Activated CD8-positive, alpha-beta memory T cell treated with anti-CD3 and anti-CD28 coated beads, Interleukin-2, amount 50 U/mL, for 4 hours (primary cell): ENCODE measurements around the gene KIF5A.

Experiments
- DNase-seq: peaks from one replicate; pipeline ENCODE4 v3.0.0-alpha.2; 2020

KIF5A gene

DNA sequence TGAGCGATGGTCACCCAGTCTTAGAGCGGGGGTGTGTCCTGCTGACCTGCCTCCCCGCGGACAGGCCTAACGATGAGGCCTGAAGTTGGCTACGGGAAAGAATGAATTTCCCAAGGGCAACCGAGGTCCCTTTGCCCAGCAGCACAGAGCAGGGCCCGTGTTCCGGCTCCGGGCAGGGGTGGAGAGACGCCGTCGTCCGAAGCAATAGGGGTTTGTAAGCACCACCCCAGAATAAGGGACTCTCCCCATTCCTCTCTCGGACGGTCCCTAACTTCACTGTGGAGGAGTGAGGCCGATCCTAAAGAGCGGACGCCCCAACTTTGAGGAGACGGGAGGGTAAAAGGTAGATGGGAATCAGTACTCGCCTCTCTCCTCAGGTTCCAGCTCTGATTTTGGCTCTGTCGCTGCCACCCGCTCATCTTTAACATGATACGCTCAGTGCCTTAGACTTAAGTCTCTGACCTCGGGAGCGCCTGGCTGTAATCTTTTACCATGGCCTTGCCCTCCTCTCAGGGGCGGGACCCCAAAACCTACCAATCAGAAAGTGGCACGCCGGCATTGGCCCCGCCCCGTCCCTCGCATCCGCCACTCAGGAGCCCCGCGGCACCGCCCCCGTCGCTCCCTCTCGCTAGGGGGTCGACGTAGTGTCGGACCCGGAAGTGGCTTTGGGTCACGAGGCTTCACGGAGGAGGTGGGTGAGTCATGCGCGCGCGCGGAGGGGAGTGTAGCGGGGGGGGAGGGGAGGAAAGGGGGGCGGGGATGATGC is 29.6 kb upstream of the KIF5A start, which contains the start of gene DDIT3:
DDIT3 (minus strand) TSS at position 462 of the 766 bp plus-strand sequence. CDS start 3,108 bp downstream, outside the sequence.
- peak; percentile 99 for DNase-seq

DNA sequence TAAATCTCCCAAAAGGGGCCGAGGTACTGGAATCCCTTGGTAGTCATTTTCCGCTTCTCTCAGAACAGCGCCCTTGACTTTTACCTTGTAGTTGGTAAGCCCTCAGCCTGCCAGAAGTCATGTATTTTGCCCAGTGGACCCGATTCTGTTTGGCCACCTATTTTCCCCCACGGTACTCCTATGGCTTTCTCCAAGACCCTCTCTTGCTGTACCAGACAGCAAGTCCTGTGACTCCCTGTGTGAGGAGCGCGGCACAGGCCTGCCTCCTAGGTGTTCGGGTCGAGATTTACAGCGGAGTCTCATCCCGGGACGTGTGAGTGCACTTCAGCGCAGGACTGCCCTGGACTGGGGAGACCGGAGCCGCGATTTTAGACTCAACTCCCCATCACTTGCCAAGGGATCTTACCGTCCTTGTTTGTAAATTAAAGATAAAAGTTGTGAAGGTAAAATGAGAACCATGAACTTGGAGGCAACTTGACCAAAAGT is 28.3 kb upstream of the KIF5A start:
- peak; percentile 27 for DNase-seq

DNA sequence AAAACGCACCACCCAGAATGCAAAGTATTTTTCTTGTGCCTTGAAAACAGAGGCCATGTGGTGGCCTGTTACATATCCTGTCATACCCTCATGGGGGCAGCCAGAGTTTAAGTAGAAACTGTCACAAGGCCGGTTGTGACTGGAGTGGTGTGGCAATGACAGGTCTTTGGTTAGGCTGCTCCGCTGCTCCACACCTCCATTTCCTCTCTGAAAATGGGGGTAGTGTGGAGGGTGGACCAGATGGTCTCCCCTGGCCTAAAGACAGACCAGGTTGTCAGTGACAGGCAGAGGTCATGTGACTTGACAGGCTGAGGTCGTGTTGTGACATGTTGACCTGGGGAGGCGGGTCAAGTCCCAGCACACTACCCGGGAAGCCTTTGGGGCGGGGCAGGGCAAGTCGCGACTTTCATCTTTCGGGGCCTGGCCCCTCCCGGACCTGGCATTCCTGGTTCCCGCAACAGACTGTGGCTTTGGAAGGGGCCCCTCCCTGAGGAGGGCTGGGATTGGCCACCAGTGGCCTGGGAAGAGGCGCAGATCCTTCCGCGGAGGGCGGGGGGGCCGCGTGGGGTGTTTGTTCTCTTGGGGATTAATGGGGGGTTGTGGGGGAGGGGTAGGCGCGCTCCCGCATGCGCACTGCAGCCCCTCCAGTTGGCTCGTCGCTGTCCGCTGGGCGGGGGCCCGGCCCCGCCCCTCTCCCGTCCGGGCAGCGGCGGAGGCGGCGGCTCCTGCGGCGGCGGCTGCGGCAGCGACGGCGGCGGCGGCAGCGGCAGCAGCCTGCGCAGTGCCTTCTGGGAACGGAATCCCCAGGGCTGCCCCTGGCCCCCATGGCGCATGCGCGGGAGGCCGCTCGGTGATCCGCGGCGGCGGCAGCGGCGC is 27.6 kb upstream of the KIF5A start, which contains the start of gene MBD6:
MBD6 (plus strand) TSS at position 814 of the 876 bp plus-strand sequence. CDS start 1,480 bp downstream, outside the sequence.
- DNase-seq, result peak; percentile 88

DNA sequence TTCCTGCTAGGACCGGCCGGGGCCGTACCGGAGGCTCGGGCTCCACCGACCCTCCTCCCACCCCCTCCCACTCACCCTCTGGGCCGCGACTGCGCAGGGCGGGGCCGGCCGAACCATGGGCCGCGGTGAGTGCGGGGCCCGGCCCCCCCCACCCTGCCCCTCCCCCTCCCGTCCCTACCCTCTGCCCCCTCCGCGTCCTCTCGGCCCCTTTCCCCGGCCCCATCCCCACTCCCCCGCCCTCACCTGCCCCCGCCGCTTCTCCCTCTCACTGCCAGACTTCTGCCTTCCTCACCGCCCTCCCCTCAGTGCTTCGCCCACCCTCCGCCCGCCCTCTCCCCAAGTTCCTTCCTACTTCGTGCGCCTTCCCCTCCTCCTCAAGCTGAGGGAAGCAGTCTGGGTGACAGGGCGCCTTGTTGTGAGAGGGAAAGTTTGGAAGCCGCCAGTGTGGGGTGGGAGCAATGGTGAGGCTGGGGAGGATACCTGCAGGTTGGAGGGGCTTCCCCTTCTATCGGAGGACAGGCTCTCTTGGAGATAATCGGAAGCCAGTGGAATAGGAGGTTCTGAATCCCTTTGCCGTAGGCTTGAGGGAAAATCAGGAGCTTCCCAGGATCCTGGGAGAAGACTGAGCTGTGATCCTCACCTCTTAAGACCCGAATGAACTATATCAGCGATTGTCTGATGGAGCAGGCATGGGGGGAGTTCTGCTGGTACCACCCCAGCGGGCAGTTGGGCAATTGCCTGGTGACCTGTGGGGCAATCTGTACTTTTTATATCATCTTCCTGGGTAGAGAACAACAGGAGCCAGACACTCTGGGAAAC is 26.7 kb upstream of the KIF5A start:
- peak; percentile 51 for DNase-seq

DNA sequence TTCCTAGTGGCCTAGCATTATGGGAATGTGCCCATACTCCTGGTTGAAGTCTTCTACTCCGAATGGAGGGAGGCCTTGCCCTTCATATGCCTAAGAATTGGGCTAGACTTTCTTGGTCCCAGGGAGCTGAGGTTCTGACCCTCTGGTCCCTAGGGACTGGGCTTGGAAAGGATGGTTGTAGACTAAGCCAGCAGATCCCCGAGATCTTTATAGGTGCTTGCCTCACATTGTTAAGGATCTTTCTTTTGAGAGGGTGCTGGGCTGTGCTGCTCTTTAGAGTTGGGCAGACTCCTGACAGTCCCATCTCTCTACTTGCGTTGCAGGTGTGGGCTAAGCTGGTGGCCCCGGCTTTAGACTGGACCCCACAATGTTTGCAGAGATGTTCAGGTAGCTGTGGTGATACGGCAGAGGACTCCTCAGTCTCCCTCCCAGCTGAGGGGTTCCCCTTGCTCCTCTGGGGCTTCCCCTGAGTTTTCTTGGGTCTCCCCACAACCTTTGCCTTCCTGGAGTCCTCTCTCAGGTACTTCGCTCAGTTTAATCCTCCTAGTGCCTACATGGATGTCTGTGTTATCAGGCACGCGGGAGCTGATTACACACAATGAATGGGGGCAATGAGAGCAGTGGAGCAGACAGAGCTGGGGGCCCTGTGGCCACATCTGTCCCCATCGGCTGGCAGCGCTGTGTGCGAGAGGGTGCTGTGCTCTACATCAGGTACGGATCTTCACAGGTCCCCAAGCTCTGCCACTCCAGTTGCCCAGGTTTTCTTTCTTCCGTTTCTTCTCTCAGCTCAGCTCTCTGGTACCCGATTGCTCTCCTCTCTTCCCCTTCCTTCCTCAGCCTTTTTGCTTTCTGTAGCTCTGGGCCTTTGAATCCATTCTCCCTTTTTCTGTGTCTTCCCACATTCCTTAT is 25.9 kb upstream of the KIF5A start:
- no peak for DNase-seq

DNA sequence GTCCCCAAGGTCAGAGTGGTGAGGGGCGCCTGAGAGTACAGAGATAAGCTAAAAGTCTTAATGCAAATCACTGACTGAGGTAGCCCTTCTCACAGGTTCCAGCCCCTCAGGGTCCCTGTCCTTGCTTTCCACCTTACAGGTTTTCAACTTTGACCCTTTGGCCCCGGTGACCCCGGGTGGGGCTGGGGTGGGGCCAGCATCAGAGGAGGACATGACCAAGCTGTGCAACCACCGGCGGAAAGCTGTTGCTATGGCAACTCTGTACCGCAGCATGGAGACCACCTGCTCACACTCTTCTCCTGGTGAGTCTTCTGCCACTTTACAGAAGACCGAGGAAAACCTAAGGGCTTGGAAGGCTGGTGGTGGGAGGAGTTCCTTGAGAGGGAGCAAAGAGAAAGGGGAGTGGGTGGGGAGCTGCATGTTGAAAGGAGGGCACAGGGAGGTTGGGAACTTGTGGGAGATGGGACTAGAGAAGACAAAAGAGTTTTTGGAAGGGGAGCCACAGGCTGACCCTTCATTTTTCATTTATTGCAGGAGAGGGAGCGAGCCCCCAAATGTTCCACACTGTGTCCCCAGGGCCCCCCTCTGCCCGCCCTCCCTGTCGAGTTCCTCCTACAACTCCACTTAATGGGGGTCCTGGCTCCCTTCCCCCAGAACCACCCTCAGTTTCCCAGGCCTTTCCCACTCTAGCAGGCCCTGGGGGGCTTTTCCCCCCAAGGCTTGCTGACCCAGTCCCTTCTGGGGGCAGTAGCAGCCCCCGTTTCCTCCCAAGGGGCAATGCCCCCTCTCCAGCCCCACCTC is 24.8 kb upstream of the KIF5A start:
- no peak for DNase-seq

DNA sequence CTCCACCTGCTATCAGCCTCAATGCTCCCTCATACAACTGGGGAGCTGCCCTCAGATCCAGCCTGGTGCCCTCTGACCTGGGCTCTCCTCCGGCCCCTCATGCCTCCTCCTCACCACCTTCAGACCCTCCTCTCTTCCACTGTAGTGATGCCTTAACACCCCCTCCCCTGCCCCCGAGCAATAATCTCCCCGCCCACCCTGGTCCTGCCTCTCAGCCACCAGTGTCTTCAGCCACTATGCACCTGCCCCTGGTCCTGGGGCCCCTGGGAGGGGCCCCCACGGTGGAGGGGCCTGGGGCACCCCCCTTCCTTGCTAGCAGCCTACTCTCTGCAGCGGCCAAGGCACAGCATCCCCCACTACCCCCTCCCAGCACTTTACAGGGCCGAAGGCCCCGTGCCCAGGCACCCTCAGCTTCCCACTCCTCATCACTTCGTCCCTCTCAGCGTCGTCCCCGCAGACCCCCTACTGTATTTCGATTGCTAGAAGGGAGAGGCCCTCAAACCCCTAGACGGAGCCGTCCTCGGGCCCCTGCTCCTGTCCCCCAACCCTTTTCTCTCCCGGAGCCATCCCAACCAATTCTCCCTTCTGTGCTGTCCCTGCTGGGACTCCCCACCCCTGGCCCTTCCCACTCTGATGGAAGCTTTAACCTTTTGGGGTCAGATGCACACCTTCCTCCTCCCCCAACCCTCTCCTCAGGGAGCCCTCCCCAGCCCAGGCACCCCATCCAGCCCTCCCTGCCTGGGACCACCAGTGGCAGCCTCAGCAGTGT is 24.0 kb upstream of the KIF5A start:
- no peak for DNase-seq

DNA sequence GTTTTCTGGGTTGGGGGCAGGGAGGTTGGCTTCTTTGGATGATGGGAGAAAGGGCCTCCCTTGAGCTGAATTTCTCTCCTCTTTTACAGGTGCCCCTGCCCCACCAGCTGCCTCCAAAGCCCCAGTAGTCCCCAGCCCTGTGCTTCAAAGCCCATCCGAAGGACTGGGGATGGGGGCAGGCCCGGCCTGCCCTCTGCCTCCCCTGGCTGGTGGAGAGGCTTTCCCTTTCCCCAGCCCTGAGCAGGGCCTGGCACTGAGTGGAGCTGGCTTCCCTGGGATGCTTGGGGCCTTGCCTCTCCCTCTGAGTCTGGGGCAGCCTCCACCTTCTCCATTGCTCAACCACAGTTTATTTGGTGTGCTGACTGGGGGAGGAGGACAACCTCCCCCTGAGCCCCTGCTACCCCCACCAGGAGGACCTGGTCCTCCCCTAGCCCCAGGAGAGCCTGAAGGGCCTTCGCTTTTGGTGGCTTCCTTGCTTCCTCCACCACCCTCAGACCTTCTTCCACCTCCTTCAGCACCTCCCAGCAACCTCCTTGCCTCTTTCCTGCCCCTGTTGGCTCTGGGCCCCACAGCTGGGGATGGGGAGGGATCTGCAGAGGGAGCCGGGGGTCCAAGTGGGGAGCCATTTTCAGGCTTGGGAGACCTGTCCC is 23.2 kb upstream of the KIF5A start:
- DNase-seq, result no peak

DNA sequence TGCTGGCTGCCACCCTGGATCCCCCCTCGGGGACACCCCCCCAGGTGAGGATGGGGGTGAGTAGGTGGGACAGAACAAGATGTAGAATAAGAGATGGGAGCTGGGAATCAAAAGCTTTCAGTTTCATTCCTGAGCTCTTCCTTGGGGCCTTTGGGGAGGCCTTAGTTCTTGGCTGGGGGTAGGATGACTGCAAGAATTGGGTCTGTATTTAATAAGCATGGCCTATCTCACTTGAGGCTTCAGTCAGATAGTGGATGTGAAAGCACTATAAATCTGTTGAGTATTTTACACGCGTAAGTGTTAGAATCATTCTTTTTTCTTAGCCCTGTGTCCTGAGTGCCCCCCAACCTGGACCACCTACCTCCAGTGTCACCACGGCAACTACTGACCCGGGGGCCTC is 22.7 kb upstream of the KIF5A start:
- DNase-seq, result no peak

DNA sequence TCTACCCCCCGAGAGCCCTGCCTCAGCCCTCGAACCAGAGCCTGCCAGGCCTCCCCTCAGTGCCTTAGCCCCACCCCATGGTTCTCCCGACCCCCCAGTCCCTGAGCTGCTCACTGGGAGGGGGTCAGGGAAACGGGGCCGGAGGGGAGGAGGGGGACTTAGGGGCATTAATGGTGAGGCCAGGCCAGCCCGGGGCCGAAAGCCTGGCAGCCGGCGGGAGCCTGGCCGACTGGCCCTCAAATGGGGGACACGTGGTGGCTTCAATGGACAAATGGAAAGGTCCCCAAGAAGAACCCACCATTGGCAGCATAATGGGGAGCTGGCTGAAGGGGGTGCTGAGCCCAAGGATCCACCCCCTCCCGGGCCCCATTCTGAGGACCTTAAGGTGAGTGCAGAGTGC is 21.7 kb upstream of the KIF5A start:
- DNase-seq, result no peak

DNA sequence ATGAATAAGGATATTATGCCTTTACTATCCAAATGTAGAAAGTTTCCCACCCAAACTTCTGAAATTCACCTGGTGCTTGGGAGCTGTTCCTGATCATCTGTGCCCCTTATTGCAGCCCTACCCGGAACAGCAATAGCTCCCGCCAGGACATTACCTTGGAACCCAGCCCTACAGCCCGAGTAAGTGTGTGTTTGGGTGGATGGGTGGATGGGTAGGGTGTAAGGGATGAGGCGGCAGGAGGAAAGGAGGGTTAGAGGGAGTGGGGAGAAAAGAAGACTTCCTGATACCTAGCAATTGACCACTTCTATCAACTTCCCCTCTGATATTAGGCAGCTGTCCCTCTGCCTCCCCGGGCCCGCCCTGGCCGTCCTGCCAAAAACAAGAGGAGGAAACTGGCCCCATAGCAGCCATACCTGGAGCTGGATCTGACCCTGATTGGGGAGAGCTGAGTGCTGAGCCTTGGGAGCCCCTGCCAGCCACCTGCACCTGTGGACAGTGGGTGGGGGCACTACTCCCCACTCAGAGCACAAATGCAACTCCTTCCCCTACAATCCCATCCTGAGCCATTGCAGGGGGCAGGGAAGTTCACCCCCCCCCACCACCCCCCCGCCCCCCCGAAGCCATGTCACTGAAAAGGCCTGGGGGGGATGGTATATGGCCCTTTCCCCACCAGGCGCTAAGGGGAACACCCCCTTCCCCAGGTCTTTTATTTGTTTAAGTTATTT is 20.9 kb upstream of the KIF5A start:
- no peak for DNase-seq

DNA sequence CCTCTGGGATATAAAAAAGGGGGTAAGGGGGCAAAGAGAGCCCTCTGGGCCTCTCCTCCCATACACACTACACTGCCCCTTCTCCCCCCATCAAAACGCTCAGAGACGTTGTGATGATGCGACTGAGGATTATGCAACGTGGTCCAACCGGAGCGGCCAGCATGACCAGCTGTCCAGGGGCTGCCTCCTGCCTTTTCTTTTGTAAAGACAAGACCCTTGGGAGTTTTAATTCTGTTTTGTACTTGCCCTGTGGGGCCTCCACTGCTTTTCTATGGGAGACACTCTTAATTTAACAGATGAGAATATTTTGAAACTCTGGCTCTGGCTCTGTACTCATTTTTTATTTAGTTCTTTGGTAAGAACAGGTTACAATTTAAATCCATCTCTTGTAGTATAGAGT is 20.0 kb upstream of the KIF5A start:
- DNase-seq, result no peak

DNA sequence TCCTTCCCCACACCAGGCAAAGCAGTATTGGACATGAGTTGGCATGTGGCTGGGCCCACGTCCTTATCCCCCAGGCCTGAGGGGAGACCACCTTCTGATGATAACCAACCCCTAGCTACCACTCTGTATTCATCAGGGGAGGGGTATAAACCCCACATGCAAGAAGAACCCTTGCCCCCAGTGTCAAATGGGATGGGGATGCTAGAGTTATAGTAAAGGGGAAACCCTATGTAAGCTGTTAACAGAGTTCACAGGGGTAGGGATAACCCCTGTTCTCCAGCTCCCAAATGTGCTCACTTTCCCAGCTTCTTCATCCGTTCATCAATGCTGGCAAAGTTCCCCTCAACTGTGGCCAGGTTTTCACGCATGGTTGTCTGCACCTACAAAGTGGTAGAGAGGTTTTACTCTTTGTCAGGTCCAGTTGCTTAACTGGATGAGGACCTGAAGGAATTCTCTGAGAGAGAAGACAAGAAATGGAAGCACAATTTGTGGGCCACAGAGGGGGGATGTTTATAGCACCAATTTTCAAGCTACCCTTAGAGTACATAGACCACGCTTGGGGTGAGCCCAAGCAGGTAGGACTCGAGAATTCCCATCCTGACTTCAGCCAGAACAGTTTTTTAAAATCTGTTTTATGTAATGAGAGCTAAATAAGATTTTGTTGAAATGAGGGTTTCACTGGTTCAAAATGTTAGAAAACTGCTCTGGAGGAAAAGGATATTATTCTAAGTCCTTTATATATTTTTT is 19.3 kb upstream of the KIF5A start:
- DNase-seq, result no peak

DNA sequence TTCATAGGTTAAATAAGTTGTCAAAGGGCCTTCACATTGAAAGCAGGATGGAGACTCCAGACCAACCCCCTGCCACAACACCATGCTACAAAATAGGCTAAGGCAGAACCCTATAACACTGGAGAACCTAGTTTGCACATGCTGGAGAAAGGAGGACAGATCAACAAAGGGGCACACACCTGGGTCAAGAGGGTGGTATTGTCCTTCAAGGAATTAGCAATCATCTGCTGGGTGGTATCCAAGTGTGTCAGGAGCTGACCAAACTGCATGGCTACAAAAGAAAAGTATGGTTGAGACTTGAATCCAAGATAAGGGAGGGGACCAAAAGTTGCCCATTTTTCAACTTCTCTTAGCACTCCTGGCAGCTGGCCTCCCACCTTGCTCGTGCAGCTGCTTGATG is 18.0 kb upstream of the KIF5A start:
- no peak for DNase-seq

DNA sequence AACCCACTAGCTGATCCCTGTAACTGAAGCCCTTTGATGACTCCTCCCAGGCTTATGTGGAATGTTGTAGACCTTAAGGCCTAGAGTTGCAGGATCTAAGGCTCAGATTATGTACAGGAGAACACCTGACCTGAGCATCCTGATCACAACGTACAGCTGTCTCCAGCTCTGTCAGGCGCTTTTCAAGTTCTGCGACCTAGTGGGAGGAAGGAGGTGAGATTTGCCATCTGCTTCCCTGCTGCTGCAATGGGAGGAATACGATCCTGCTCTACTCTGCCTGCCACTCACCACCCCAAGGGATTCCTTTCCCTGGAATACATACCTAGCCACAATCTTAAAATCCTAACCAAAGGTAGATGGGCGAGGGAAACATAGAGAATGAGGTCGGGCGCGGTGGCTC is 16.7 kb upstream of the KIF5A start:
- DNase-seq, result no peak

DNA sequence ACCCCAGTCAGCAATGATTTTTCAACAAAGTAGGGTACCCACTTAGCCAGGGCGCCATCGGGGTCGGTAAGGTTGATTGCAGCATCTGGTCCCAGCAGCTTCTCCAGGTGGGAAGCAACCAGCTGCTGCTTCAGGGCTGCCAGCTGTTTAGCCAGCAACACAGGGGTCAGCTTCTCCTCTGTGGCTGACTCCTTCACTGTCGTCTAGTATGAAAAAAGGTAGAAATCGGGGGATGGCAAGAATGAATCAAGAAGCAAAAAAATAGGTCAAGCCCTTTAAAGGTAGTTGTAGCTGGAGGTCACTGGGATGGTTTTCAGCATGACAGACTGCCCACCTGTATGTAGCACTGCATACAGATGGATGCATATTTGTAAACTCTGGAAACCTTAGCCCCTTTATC is 15.6 kb upstream of the KIF5A start:
- DNase-seq, result no peak

DNA sequence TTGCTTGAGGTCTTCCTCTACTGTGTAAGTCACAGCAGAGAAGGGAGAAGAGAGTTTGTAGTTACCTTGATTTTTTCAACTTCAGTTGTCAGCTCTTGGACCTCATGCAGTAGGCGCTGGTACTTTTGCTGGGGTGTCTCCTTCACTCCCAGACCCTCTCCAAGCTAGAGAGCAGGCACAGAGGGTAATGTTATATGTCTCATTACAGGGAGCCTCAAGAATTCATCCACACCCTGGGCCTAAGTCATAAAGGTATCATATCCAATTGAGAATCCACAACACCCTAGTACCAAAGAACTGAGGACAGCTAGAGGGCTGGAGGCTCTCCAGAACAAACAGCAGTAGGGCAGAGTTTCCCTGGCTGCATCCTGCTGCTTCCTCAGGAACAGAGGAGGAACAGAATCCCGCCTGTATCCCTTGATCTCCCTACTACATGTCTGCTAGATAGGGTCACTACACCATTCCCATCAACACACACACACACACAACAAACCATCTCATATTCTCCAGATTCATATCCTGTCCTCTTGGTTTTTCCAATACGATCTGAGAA is 14.8 kb upstream of the KIF5A start:
- no peak for DNase-seq
